Endothelial cell of umbilical vein (primary cell): Measurements from ENCODE around the gene WDR27. TPM values are rescaled to one million over a fixed set of nuclear protein-coding genes. Genes with fewer than 3 reads are reported as not detected.

Experiments used
- BruUV-seq: library from RNA; stranded (reverse); fragments of 400-500 nt; replicated peaks from 2 replicates; lab custom pipeline; 2021; lab: Mats Ljungman, UMichigan
- CTCF ChIA-PET: fragments of 300-600, 350-600 bp; sonication (Branson Sonifier 250); formaldehyde crosslinking; loops from one replicate; lab custom pipeline; 2021; ENCODE audit warnings: antibody characterized with exemption, inconsistent platforms; lab: Charles Lee
- POLR2A ChIA-PET: fragments of 300-600, 350-600 bp; sonication (Branson Sonifier 250); formaldehyde crosslinking; loops from one replicate; lab custom pipeline; 2021; ENCODE audit warnings: antibody characterized with exemption, inconsistent platforms; lab: Charles Lee
- DNase-seq: peaks from one replicate; pipeline ENCODE4 v3.0.0-alpha.2; 2011; ENCODE audit warnings: low read depth, low spot score
- FAIRE-seq: peaks from 2 replicates; lab custom pipeline; 2011; peaks lifted over from hg19 to GRCh38; lab: Jason Lieb, UNC
- H2AFZ ChIP-seq: 2 replicates; pipeline ENCODE4 v1.6.0; 2012; ENCODE audit warnings: low read depth, low read length, control low read depth, inconsistent platforms
- H3K27ac ChIP-seq: 2 replicates; pipeline ENCODE4 v1.5.1; 2011; ENCODE audit warnings: low read depth, mild to moderate bottlenecking, control low read depth, low read length, moderate library complexity; ENCODE audit not compliant: insufficient read depth
- H3K27me3 ChIP-seq, 2 experiments: 2 replicates each; pipeline versions ENCODE4 v1.6.0 to v1.6.1; 2011; ENCODE audit warnings: low read length in 2 of 2, mixed read lengths in 1 of 2; ENCODE audit not compliant: control insufficient read depth in 2 of 2, insufficient read depth in 2 of 2
- H3K36me3 ChIP-seq, 2 experiments: 2 replicates in 1 of 2; 3 replicates in 1 of 2; pipeline ENCODE4 v1.5.1; 2011; ENCODE audit warnings: low read length in 2 of 2, mild to moderate bottlenecking in 1 of 2, moderate library complexity in 1 of 2; ENCODE audit not compliant: control insufficient read depth in 2 of 2, insufficient read depth in 2 of 2; ENCODE audit errors: extremely low read depth in 1 of 2
- H3K4me1 ChIP-seq: 3 replicates; pipeline ENCODE4 v1.5.1; 2011; ENCODE audit warnings: mild to moderate bottlenecking, low read length; ENCODE audit not compliant: control insufficient read depth, insufficient read depth; ENCODE audit errors: extremely low read depth
- H3K4me2 ChIP-seq: 2 replicates; pipeline ENCODE4 v1.6.1; 2011; ENCODE audit warnings: low read length, control low read depth, mixed read lengths; ENCODE audit not compliant: insufficient read depth
- H3K4me3 ChIP-seq, 3 experiments: fragments of 200-600 bp in 1 of 3; sonication (generic), shearing (Covaris generic) in 1 of 3; replicated peaks in 1 of 3; 2 replicates each; pipeline ENCODE4 v1.5.1; 2011 to 2016; ENCODE audit warnings: control low read depth in 3 of 3, low read length in 3 of 3, mild to moderate bottlenecking in 2 of 3, inconsistent platforms in 1 of 3, low read depth in 1 of 3, moderate library complexity in 1 of 3; ENCODE audit not compliant: insufficient read depth in 1 of 3
- H3K79me2 ChIP-seq: 2 replicates; pipeline ENCODE4 v1.6.0; 2012; ENCODE audit warnings: low read length, inconsistent platforms; ENCODE audit not compliant: control insufficient read depth, insufficient read depth
- H3K9ac ChIP-seq: replicated peaks from 2 replicates; pipeline ENCODE3; 2011; ENCODE audit warnings: low read length, control low read depth; ENCODE audit not compliant: insufficient read depth; ENCODE audit errors: extremely low read depth
- H3K9me1 ChIP-seq: replicated peaks from 3 replicates; pipeline ENCODE4 v1.6.0; 2011; ENCODE audit warnings: mild to moderate bottlenecking, low read length; ENCODE audit not compliant: control insufficient read depth, insufficient read depth; ENCODE audit errors: extremely low read depth
- H3K9me3 ChIP-seq: replicated peaks from 2 replicates; pipeline ENCODE4 v1.5.1; 2012; ENCODE audit warnings: low read length, inconsistent platforms; ENCODE audit not compliant: control insufficient read depth, insufficient read depth
- H4K20me1 ChIP-seq: replicated peaks from 2 replicates; pipeline ENCODE3; 2011; ENCODE audit warnings: mild to moderate bottlenecking, low read length; ENCODE audit not compliant: control insufficient read depth, insufficient read depth; ENCODE audit errors: extremely low read depth
- CTCF ChIP-seq, 2 donors: IDR thresholded peaks; 1 replicate in 1 of 2; 2 replicates in 1 of 2; pipeline ENCODE4 v1.5.1; 2011; ENCODE audit warnings: low read length in 2 of 2, mild to moderate bottlenecking in 2 of 2, moderate library complexity in 2 of 2, control low read depth in 1 of 2, inconsistent platforms in 1 of 2, low read depth in 1 of 2; ENCODE audit not compliant: insufficient read depth in 1 of 2; ENCODE audit errors: extremely low read depth in 1 of 2
- EZH2 ChIP-seq: IDR thresholded peaks from 2 replicates; pipeline ENCODE4 v1.6.1; 2012; ENCODE audit warnings: borderline replicate concordance, low read depth, mild to moderate bottlenecking, moderate library complexity, low read length, inconsistent platforms; ENCODE audit not compliant: severe bottlenecking
- FOS ChIP-seq: IDR thresholded peaks from 2 replicates; pipeline ENCODE4 v1.6.1; 2011; ENCODE audit warnings: mild to moderate bottlenecking, low read length, moderate library complexity, borderline replicate concordance; ENCODE audit not compliant: insufficient read depth
- GATA2 ChIP-seq: IDR thresholded peaks from 2 replicates; pipeline ENCODE4 v1.7.0; 2011; ENCODE audit warnings: low read depth, mild to moderate bottlenecking, moderate library complexity, mixed read lengths, low read length; ENCODE audit not compliant: insufficient read length, insufficient read depth
- JUN ChIP-seq: IDR thresholded peaks from 2 replicates; pipeline ENCODE4 v1.6.1; 2011; ENCODE audit warnings: borderline replicate concordance, low read depth; ENCODE audit not compliant: insufficient read length, insufficient read depth
- MAX ChIP-seq: IDR thresholded peaks from 2 replicates; pipeline ENCODE4 v1.6.1; 2011; ENCODE audit not compliant: insufficient read depth, insufficient read length
- MYC ChIP-seq: IDR thresholded peaks from one replicate; pipeline ENCODE4 v1.6.1; 2011; ENCODE audit warnings: mild to moderate bottlenecking, low read depth, low read length
- POLR2A ChIP-seq: IDR thresholded peaks from 2 replicates; pipeline ENCODE4 v1.6.1; 2012; ENCODE audit warnings: low read depth, mild to moderate bottlenecking, control low read depth, low read length
- POLR2AphosphoS5 ChIP-seq: IDR thresholded peaks from 2 replicates; pipeline ENCODE4 v1.6.1; 2012; ENCODE audit warnings: low read depth, mild to moderate bottlenecking, control low read depth, low read length, moderate library complexity; ENCODE audit not compliant: insufficient read depth
- dilution Hi-C: fragments of 300-500 bp; cut with MboI; formaldehyde crosslinking; loops from one replicate; pipeline ENCODE4 v1.15.0; 2019; ENCODE audit warnings: low sequenced_read_pairs; ENCODE audit not compliant: extremely low pct_ligation_motif_present
- intact Hi-C: fragments of 100-400 bp; cut with micrococcal nuclease; formaldehyde crosslinking; loops from one replicate; pipeline ENCODE4 v1.10.0; 2022
- polyA plus RNA-seq, 4 experiments: library from polyadenylated mRNA; depleted of rRNA in 3 of 4; stranded (reverse) in 3 of 4; unstranded in 1 of 4; fragments of >200 nt; gene quantifications; 2 replicates each; pipeline versions ENCODE4 v1.2.1 to v1.2.3, GENCODE V29; 2011 to 2012; ENCODE audit warnings: missing spikeins in 1 of 4
- total RNA-seq: library from RNA; stranded (reverse); gene quantifications from 2 replicates; pipeline ENCODE4 v1.2.3, GENCODE V29; 2021

WDR27 gene
- total and polyA plus RNA-seq, 2 donors (not counting 3 experiments of a cell fraction or from before 2014, with no cell fraction given) = 60.1 to 69.7 TPM

- Histone ChIP-seq H4K20me1 (no peaks in the 10 kb centered on the region), H3K27ac (no peak overlapping the region), H3K4me3 (no peak overlapping the region), H3K36me3 (no peaks in the 10 kb centered on the region), H3K9me1 (no peaks in the 10 kb centered on the region), H3K4me2 (no peak overlapping the region), H2AFZ (no peak overlapping the region), H3K4me1 (no peaks in the 10 kb centered on the region), H3K9me3 (no peaks in the 10 kb centered on the region), H3K27me3 (no peaks in the 10 kb centered on the region), H3K9ac (no peak overlapping the region), H3K79me2 (no peaks in the 10 kb centered on the region)
- ChIA-PET CTCF (no interaction called here), POLR2A (no interaction called here)
- dilution Hi-C loops = no loop called here
- FAIRE-seq = no peak
- intact Hi-C loops = no loop called here
- TF ChIP-seq POLR2AphosphoS5 (no peak), EZH2 (no peak), MAX (no peak), JUN (no peak), FOS (no peak), MYC (no peak), POLR2A (no peak), CTCF (IDR thresholded peaks at IDR 0.05; ENCODE audit: extremely low read depth in 1 of 2, insufficient read depth in 1 of 2, low read depth in 1 of 2, low read length in 2 of 2) (no peak), GATA2 (no peak)
- no peak for DNase-seq
- no TSS peak for BruUV-seq
These were observed 59.4 kb downstream of the WDR27 start for GRCh38 chr6:169642455-169642854.
